ENCODE results near the gene ERN1. TPM values are rescaled to one million over a fixed set of nuclear protein-coding genes. Genes with fewer than 3 reads are reported as not detected.

ERN1 gene
- total and polyA plus RNA-seq, 2 of the 13 experiments (the other 11 are each of a cell fraction or from before 2014, with no cell fraction given) = 6.0 to 12.7 TPM

DNA sequence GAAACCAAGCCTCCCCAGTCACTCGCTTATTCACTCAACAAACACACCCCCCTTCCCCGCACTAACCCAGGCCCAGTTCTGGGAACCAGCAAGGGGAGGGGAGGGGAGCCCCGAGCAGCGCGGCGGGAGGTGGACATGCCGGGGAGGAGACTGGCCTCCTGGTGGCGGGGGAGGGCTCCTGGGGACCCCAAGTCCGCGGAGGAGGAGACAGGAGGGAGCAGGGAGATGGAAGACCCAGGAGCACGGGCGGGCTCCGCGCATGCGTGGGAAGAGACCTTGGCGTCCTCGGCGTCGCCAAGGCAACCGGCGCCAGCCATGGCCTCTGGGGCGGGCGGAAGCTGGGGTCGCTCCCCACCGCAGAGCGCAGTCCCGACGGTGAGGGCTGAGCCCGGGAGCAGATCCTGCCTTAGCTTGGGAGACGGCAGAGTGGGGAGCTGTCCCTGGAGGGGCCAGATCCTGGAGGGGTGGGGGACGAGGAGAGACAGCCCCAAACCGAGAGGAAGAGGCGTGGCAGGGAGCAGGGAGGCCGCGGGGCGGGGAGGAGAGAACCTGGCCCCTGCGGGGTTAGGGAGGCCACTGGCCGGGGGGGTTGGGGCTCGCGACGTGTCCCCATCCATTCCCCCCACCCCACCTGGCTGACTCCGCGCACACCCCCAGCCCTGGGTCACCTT lies 131.8 kb downstream of the ERN1 start, which contains the start of gene PRR29 (continued):
- TF ChIP-seq, protein P1, sequence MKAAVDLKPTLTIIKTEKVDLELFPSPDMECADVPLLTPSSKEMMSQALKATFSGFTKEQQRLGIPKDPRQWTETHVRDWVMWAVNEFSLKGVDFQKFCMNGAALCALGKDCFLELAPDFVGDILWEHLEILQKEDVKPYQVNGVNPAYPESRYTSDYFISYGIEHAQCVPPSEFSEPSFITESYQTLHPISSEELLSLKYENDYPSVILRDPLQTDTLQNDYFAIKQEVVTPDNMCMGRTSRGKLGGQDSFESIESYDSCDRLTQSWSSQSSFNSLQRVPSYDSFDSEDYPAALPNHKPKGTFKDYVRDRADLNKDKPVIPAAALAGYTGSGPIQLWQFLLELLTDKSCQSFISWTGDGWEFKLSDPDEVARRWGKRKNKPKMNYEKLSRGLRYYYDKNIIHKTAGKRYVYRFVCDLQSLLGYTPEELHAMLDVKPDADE (CRISPR knock-in tag; IDR thresholded peaks at IDR 0.05) = no peak
- TF ChIP-seq, protein P2, sequence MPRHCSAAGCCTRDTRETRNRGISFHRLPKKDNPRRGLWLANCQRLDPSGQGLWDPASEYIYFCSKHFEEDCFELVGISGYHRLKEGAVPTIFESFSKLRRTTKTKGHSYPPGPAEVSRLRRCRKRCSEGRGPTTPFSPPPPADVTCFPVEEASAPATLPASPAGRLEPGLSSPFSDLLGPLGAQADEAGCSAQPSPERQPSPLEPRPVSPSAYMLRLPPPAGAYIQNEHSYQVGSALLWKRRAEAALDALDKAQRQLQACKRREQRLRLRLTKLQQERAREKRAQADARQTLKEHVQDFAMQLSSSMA (CRISPR knock-in tag; IDR thresholded peaks at IDR 0.05) = 0 out of 2 replicates have a peak, but pooled peaks have one; percentile 28
- TF ChIP-seq, protein P3, sequence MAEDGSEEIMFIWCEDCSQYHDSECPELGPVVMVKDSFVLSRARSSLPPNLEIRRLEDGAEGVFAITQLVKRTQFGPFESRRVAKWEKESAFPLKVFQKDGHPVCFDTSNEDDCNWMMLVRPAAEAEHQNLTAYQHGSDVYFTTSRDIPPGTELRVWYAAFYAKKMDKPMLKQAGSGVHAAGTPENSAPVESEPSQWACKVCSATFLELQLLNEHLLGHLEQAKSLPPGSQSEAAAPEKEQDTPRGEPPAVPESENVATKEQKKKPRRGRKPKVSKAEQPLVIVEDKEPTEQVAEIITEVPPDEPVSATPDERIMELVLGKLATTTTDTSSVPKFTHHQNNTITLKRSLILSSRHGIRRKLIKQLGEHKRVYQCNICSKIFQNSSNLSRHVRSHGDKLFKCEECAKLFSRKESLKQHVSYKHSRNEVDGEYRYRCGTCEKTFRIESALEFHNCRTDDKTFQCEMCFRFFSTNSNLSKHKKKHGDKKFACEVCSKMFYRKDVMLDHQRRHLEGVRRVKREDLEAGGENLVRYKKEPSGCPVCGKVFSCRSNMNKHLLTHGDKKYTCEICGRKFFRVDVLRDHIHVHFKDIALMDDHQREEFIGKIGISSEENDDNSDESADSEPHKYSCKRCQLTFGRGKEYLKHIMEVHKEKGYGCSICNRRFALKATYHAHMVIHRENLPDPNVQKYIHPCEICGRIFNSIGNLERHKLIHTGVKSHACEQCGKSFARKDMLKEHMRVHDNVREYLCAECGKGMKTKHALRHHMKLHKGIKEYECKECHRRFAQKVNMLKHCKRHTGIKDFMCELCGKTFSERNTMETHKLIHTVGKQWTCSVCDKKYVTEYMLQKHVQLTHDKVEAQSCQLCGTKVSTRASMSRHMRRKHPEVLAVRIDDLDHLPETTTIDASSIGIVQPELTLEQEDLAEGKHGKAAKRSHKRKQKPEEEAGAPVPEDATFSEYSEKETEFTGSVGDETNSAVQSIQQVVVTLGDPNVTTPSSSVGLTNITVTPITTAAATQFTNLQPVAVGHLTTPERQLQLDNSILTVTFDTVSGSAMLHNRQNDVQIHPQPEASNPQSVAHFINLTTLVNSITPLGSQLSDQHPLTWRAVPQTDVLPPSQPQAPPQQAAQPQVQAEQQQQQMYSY (CRISPR knock-in tag; IDR thresholded peaks at IDR 0.05) = no peak
- peak; percentile 64 for TF ChIP-seq ELF1 (CRISPR knock-in tag; IDR thresholded peaks at IDR 0.05)
- TF ChIP-seq ZNF543 (CRISPR knock-in tag; IDR thresholded peaks at IDR 0.05) = 0 out of 2 replicates have a peak, but pooled peaks have one; percentile 26
- TF ChIP-seq KDM2A (CRISPR knock-in tag; IDR thresholded peaks at IDR 0.05; ENCODE audit: borderline replicate concordance, low read depth) = peak; percentile 37; the same call in 1 of the 2 replicates
- peak; percentile 69; the same call in 1 of the 2 replicates for TF ChIP-seq ETV5 (CRISPR knock-in tag; IDR thresholded peaks at IDR 0.05; ENCODE audit: borderline replicate concordance)
- TF ChIP-seq, protein P4, sequence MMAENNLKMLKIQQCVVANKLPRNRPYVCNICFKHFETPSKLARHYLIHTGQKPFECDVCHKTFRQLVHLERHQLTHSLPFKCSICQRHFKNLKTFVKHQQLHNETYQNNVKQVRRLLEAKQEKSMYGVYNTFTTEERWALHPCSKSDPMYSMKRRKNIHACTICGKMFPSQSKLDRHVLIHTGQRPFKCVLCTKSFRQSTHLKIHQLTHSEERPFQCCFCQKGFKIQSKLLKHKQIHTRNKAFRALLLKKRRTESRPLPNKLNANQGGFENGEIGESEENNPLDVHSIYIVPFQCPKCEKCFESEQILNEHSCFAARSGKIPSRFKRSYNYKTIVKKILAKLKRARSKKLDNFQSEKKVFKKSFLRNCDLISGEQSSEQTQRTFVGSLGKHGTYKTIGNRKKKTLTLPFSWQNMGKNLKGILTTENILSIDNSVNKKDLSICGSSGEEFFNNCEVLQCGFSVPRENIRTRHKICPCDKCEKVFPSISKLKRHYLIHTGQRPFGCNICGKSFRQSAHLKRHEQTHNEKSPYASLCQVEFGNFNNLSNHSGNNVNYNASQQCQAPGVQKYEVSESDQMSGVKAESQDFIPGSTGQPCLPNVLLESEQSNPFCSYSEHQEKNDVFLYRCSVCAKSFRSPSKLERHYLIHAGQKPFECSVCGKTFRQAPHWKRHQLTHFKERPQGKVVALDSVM (CRISPR knock-in tag; IDR thresholded peaks at IDR 0.05) = 0 out of 2 replicates have a peak, but pooled peaks have one; percentile 35
- no peak for TF ChIP-seq PAWR (CRISPR knock-in tag; IDR thresholded peaks at IDR 0.05; ENCODE audit: borderline replicate concordance)
- no peak for TF ChIP-seq AKAP8 (CRISPR knock-in tag; IDR thresholded peaks at IDR 0.05)
- peak; percentile 56; the same call in 1 of the 2 replicates for TF ChIP-seq ZNF263 (CRISPR knock-in tag; IDR thresholded peaks at IDR 0.05)
- TF ChIP-seq HDAC6 (IDR thresholded peaks at IDR 0.05; ENCODE audit: low read depth, low read length) = no peak
- peak; percentile 54; the same call in 1 of the 2 replicates for TF ChIP-seq BORCS8-MEF2B (CRISPR knock-in tag; IDR thresholded peaks at IDR 0.05)

Data from HepG2 (cell line).